B cell (primary cell): ENCODE results near the gene CFAP20DC. TPM values are rescaled to one million over a fixed set of nuclear protein-coding genes. Genes with fewer than 3 reads are reported as not detected.

Experiments used
- ATAC-seq: fragments of 200-7000 bp; cut with Tn5 transposase; one replicate; pipeline ENCODE4 v1.10.0; 2021; ENCODE audit warnings: low read depth, mild to moderate bottlenecking, moderate number of reproducible peaks, moderate library complexity
- CTCF ChIA-PET: fragments of 350-600 bp; sonication (Branson Sonifier 250); formaldehyde crosslinking; loops from one replicate; lab custom pipeline; 2021; ENCODE audit warnings: antibody characterized with exemption, inconsistent platforms; lab: Charles Lee
- POLR2A ChIA-PET: fragments of 350-600 bp; sonication (Branson Sonifier 250); formaldehyde crosslinking; loops from one replicate; lab custom pipeline; 2021; ENCODE audit warnings: antibody characterized with exemption; lab: Charles Lee
- DNase-seq: peaks from one replicate; pipeline ENCODE4 v3.0.0; 2013
- H2AFZ ChIP-seq: 2 replicates; pipeline ENCODE4 v1.6.1; 2012; ENCODE audit warnings: mild to moderate bottlenecking, low read depth, low read length; ENCODE audit not compliant: insufficient read depth, poor library complexity, severe bottlenecking
- H3K27ac ChIP-seq, 2 donors: 1 replicate in 1 of 2; 2 replicates in 1 of 2; pipeline ENCODE4 v1.5.1; 2012 to 2013; ENCODE audit warnings: low read length in 2 of 2, mild to moderate bottlenecking in 2 of 2, moderate library complexity in 1 of 2
- H3K27me3 ChIP-seq, 4 experiments: fragments of 200-600 bp in 1 of 4; sonication (generic) in 1 of 4; replicated peaks in 1 of 4; 1 replicate in 2 of 4; 2 replicates in 2 of 4; pipeline versions ENCODE4 v1.6.1 to v1.7.0; 2013 to 2016; ENCODE audit warnings: low read length in 3 of 4, mild to moderate bottlenecking in 2 of 4, mixed read lengths in 1 of 4, moderate library complexity in 1 of 4; ENCODE audit not compliant: insufficient read depth in 4 of 4, control insufficient read depth in 3 of 4; ENCODE audit errors: control extremely low read depth in 1 of 4
- H3K36me3 ChIP-seq, 2 experiments: replicated peaks in 1 of 2; 1 replicate in 1 of 2; 2 replicates in 1 of 2; pipeline versions ENCODE4 v1.6.1 to v1.7.1; 2013; ENCODE audit warnings: low read length in 1 of 2; ENCODE audit not compliant: insufficient read depth in 2 of 2, control insufficient read depth in 1 of 2; ENCODE audit errors: control extremely low read depth in 1 of 2, extremely low read depth in 1 of 2
- H3K4me1 ChIP-seq, 2 donors: fragments of 200-600 bp in 1 of 2; sonication (generic) in 1 of 2; 1 replicate in 1 of 2; 2 replicates in 1 of 2; pipeline versions ENCODE4 v1.5.1 to v1.6.1; 2013 to 2017; ENCODE audit warnings: low read length in 2 of 2; ENCODE audit not compliant: control insufficient read depth in 2 of 2, insufficient read depth in 2 of 2
- H3K4me2 ChIP-seq: replicated peaks from 2 replicates; pipeline ENCODE3; 2012; ENCODE audit warnings: mild to moderate bottlenecking, low read depth, low read length; ENCODE audit not compliant: poor library complexity, severe bottlenecking
- H3K4me3 ChIP-seq, 5 experiments: fragments of 200-600 bp in 1 of 5; sonication (generic) in 1 of 5; 1 replicate in 3 of 5; 2 replicates in 2 of 5; pipeline versions ENCODE4 v1.5.1 to v1.7.0; 2011 to 2016; ENCODE audit warnings: low read length in 4 of 5, mild to moderate bottlenecking in 4 of 5, low read depth in 2 of 5, control low read depth in 1 of 5, moderate library complexity in 1 of 5; ENCODE audit not compliant: insufficient read depth in 1 of 5; ENCODE audit errors: control extremely low read depth in 1 of 5, extremely low read depth in 1 of 5
- H3K79me2 ChIP-seq: fragments of 200-600 bp; sonication (generic); one replicate; pipeline ENCODE4 v1.6.0; 2016; ENCODE audit warnings: low read length; ENCODE audit not compliant: control insufficient read depth, insufficient read depth
- H3K9ac ChIP-seq: fragments of 200-600 bp; sonication (generic); 2 replicates; pipeline ENCODE4 v1.6.1; 2017; ENCODE audit warnings: mild to moderate bottlenecking, low read length, moderate library complexity
- H3K9me3 ChIP-seq, 3 donors: one replicate each; pipeline versions ENCODE4 v1.6.1 to v1.7.1; 2013; ENCODE audit warnings: low read length in 2 of 3; ENCODE audit not compliant: control insufficient read depth in 2 of 3, insufficient read depth in 1 of 3; ENCODE audit errors: control extremely low read depth in 1 of 3
- H4K20me1 ChIP-seq: 2 replicates; pipeline ENCODE4 v1.6.0; 2012; ENCODE audit warnings: mild to moderate bottlenecking, low read length; ENCODE audit not compliant: insufficient read depth, control insufficient read depth, poor library complexity, severe bottlenecking
- H3K27ac Mint-ChIP-seq: one replicate; pipeline ENCODE4 v1.8.0; 2021; ENCODE audit warnings: mixed read lengths
- H3K27me3 Mint-ChIP-seq: one replicate; pipeline ENCODE4 v1.8.0; 2021; ENCODE audit warnings: mixed read lengths
- H3K4me1 Mint-ChIP-seq: one replicate; pipeline ENCODE4 v1.8.0; 2021; ENCODE audit warnings: mixed read lengths
- H3K4me3 Mint-ChIP-seq: one replicate; pipeline ENCODE4 v1.8.0; 2021; ENCODE audit warnings: mixed read lengths
- H3K9me3 Mint-ChIP-seq: one replicate; pipeline ENCODE4 v1.8.0; 2022; ENCODE audit warnings: mixed read lengths; ENCODE audit not compliant: insufficient read depth
- CTCF ChIP-seq: fragments of 200-600 bp; IDR thresholded peaks from one replicate; pipeline ENCODE4 v1.8.0; 2022; ENCODE audit warnings: antibody characterized with exemption, mild to moderate bottlenecking
- EZH2 ChIP-seq: IDR thresholded peaks from 2 replicates; pipeline ENCODE4 v1.6.1; 2012; ENCODE audit warnings: borderline replicate concordance, low read depth, mild to moderate bottlenecking, moderate library complexity, low read length; ENCODE audit not compliant: insufficient read depth, poor library complexity, severe bottlenecking
- WGBS: methylation state at CpG from one replicate; pipeline ENCODE4 v1.1.5; 2013; ENCODE audit warnings: missing lambda C conversion rate; ENCODE audit not compliant: insufficient coverage; 5-methylcytosine and 5-hydroxymethylcytosine counted together
- intact Hi-C: fragments of 100-400 bp; cut with micrococcal nuclease; formaldehyde crosslinking; loops from one replicate; pipeline ENCODE4 v1.10.0; 2022
- polyA plus RNA-seq: library from polyadenylated mRNA; depleted of rRNA; stranded (reverse); fragments of >200 nt; gene quantifications from 2 replicates; pipeline ENCODE4 v1.2.3, GENCODE V29; 2012
- total RNA-seq, 2 donors: library from RNA; stranded (reverse); fragments of 120-200 nt in 1 of 2; gene quantifications; 1 replicate in 1 of 2; 2 replicates in 1 of 2; pipeline versions ENCODE4 v1.2.3 to v1.2.4, GENCODE V29; 2013 to 2022

The CFAP20DC gene
- total and polyA plus RNA-seq, 2 donors (not counting 1 experiment from before 2014, with no cell fraction given), result 0.27 to 1.2 TPM

DNA sequence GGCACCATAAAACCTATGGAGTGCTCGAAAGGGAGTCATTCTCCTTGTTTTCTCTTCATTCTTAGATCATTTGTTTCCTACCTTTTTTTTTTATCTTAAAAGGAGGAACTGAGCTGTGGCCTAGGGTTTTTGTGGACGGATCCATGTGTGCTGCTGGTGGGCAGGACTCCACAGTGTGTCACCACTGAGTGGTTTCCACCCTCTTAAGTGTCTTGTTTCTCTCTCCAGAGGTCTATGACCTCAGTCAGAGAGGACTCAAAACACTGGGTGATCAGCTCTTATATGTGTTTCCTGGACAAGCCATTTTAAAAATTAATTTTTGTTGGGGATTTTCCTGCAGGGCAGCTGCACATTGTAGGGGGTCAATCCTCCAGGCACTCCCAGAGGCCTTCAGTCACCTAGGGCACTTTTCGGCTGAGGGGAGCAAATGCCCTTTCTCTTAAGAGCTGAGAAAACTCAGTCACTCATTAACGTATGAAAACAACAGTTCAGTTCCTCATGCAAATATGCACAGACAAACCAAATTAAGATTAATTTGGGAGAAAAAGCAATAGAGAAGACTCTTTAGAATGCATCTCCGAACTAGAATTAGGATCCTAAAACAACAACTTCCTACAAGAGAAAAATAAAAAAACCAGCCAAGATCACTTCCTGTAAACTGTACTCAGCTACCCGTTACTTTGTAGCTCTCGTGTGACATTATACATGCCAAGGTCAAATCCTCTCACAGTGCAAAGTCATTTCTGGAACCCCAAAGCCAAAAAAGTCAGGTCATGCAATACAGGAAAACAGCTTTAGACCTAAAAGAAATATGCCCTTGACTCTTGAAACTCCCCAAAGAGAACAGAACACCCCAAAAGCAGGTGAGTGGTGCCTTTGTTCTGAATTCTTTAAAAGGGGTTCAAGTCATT is 355.6 kb downstream of the CFAP20DC start:
- intact Hi-C loops, result no loop called here
- Histone ChIP-seq H3K36me3 (no peaks in the 10 kb centered on the region), H3K79me2 (no peaks in the 10 kb centered on the region), H4K20me1 (no peaks in the 10 kb centered on the region), H3K9ac (no peak overlapping the region), H3K27me3 (no peaks in the 10 kb centered on the region), H2AFZ (no peak overlapping the region), H3K27ac (no peak overlapping the region), H3K4me2 (no peak overlapping the region), H3K4me3 (no peak overlapping the region), H3K4me1 (no peaks in the 10 kb centered on the region), H3K9me3 (peaks cover 5 to 15% (median 6%) of the 10 kb centered on the region in 3 donors)
- H3K9me3 Mint-ChIP-seq, result peaks cover 10% of the 10 kb centered on the region
- 25% methylated on average over 4 of the region's 7 CpGs for WGBS
- H3K27ac Mint-ChIP-seq, result no peak overlapping the region
- H3K4me3 Mint-ChIP-seq, result no peak overlapping the region
- peaks cover 8% of the 10 kb centered on the region for H3K27me3 Mint-ChIP-seq
- no peak for TF ChIP-seq CTCF
- TF ChIP-seq EZH2, result no peak
- DNase-seq (no peak), ATAC-seq (no peak)
- POLR2A ChIA-PET, result no interaction called here
- CTCF ChIA-PET, result no interaction called here
- no peaks in the 10 kb centered on the region for H3K4me1 Mint-ChIP-seq

DNA sequence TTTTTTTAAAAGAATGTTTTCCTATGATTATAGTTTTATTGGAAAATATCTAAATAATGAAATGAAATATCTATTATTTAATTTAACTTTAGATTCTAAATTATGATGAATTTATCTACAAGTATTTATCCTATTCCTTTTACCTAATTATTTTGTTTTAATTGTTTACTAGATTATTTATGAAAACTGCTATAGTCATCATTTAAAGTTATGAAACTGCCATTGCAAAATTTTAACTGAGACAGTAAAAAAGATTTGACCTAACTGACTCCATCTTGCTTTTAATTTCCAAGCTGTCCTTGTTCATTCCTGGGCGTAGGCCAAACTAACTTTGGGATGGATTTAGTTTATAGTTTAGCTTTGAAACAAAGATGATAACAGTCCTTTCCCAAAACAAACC is 357.3 kb downstream of the CFAP20DC start:
- Mint-ChIP-seq H3K9me3 (peaks cover 10% of the 10 kb centered on the region), H3K27ac (no peak overlapping the region), H3K4me1 (no peaks in the 10 kb centered on the region), H3K4me3 (no peak overlapping the region), H3K27me3 (peaks cover 11% of the 10 kb centered on the region)
- DNase-seq, result no peak
- Histone ChIP-seq H3K4me2 (no peak overlapping the region), H3K4me3 (no peak overlapping the region), H3K9me3 (peaks cover 5 to 15% (median 7%) of the 10 kb centered on the region in 3 donors), H2AFZ (no peak overlapping the region), H3K36me3 (no peaks in the 10 kb centered on the region), H4K20me1 (no peaks in the 10 kb centered on the region), H3K9ac (no peak overlapping the region), H3K27ac (no peak overlapping the region), H3K79me2 (no peaks in the 10 kb centered on the region), H3K27me3 (no peaks in the 10 kb centered on the region), H3K4me1 (no peaks in the 10 kb centered on the region)
- TF ChIP-seq CTCF (no peak), EZH2 (no peak)
- CTCF ChIA-PET, result no interaction called here
- POLR2A ChIA-PET, result no interaction called here
- ATAC-seq, result no peak
- no CpG with 5 or more reads among the region's 1 CpG for WGBS
- intact Hi-C loops, result no loop called here
